ENCODE data around the gene SYT5. TPM values are rescaled to one million over a fixed set of nuclear protein-coding genes. Genes with fewer than 3 reads are reported as not detected.
"Not testable (repeated sequence)": the region's sequence is repeated elsewhere in the genome, so short reads cannot be mapped to it uniquely, and the experiment has no call there.

Gene SYT5
- polyA plus RNA-seq, 1 donor: not detected

DNA sequence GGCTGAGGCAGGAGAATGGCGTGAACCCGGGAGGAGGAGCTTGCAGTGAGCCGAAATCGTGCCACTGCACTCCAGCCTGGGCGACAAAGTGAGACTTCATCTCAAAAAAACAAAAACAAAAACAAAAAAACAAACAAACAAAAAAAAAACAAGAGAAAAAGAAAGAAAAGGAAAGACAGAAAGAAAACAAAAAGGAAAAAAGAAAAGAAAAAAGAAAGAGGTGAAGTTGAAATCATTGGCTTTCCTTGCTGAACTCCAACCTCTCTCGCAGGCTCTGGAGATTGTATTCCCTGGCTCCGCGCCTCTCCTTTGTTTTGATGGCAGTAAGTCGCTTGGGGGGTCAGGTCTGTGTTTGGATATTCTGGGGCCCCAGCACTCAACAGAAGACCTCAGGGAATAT lies 7.8 kb downstream of the SYT5 start:
- DNase-seq (ENCODE audit: low read depth): not testable (repeated sequence)

DNA sequence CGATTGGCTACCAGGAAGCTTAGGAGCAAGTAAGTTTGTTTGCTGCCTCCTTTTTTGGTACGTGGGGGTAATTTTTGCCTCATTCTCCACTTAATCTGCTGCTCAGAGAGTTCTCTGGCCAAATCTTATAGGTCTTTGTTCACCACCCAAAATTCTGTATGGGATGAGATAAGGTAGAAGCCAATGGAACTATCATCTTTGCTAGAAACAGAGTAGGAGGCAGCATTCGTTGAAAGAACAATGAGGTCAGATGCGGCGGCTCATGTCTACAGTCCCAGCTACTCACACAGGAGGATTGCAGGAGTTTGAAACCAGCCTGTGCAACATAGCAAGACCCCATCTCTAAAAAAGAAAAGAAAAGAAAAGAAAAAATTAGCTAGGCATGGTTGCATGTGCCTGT lies 8.6 kb downstream of the SYT5 start:
- no peak for DNase-seq (ENCODE audit: low read depth)

DNA sequence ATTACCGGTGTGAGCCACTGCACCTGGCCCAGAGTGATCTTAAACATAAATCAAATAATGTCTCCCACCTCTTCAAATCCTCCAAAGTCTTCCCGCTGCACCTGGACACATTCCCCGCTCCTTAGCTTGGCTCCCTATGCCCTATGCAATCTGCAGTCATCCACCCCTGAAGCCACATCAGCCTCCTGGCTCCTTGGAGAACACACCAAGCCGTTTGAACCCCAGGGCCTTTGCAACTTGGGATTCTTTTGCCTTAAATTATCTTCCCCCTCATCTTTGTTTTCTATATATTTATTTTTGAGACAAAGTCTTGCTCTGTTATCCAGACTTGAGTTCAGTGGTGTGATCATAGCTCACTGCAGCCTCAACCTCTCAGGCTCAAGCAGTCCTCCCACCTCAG lies 11.0 kb downstream of the SYT5 start:
- no peak for DNase-seq (ENCODE audit: low read depth)

DNA sequence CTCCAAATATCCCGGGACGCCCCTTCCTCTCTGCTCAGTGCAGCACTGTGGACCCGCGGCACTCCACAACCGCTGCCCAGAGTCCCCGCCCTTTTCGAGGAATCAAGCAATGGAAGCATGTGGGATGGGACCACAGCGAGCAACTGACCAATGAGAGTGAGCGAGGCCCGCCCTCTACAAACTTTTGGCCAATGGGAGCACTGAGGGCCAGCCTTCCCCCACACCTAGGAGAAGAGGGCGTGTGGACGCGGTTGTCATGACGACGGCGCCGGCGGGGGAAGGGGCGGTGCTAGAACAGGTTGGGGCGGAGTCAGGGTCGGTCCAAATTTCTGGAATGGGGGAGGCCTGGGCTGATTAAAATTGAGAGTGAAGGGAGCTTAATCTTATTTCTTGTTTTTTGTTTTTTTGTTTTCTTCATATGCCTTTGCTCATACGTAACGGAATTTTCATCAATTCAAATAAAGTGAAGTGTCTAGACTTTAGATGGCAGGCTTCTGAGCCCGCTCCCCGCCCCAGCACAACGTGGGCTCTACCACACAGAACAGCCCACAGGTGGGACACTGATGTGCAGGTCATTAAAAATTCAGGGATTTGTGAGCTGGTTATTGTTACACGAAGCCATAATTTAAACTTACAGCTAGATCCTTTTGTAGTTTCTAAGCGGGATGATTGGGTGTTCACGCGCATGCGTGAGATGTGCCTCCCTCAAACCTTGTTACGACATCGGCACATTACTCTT lies 13.4 kb downstream of the SYT5 start, which contains the start of gene DNAAF3:
Gene DNAAF3, minus strand, starts transcription at position 84 of the 739 bp plus-strand sequence. CDS start 200 bp downstream, outside the sequence.
- DNase-seq (ENCODE audit: low read depth): peak; percentile 44

DNA sequence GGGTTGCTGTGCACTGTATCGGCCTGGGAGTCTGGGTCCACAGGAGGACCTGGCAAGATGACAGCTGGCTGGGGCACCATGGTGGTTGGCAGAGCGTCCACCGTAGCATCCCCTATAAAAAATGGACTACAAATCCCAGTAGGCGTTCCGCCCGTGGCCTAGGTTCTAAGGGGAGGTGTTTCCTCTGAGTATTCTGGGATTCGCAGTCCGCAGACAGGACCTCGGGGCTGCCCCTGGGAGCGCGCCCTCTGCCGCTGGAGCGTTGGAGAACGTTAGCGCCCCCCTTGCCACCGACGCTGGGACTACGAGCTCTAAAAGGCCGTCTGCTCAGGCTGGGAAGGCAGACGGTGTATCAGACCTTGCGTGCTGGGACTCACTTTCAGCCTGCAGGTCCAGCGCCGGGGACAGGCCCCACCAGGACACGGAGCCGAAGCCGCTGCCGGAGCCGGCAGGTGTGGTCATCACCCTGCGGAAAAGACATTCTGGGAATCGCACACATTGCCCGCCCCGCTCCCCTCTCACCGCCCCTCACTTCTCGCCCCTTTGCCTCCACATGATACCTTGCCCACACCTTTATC lies 14.0 kb downstream of the SYT5 start:
- no peak for DNase-seq (ENCODE audit: low read depth)

DNA sequence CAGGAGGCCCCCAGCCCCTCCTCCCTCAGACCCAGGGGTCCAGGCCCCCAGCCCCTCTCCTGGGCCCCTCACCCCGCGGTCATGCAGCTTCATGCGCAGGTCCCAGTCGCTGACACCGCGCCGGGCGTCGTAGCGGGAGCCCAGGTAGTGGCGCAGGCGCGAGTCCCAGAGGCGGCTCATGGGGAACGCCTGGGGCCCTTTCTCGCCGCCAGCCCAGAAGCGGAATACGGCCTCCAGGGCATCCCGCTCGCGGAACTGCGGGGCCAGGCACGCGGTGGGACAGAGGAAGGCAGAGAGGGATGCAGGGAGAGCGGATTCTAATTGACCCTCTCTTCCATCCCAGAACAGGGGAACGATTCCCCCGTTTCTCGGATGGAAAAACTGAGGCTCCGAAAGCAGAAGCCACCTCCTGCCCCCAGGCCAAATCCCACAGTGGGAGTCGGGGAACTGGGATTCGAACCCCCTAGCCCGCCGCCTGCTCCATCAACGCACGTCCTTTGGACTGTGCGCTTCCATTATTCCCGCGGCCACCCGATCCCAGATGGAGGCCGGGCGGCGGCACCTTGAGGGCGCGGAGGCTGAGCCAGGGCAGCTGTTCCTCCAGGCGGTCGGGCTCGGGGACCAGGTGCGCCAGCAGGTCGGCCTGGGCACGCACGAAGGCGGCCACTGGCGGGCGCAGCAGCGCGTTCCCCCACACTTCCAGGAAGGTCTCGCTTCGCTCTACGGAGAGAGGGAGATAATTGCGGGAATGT lies 18.3 kb downstream of the SYT5 start:
- no peak for DNase-seq (ENCODE audit: low read depth)

DNA sequence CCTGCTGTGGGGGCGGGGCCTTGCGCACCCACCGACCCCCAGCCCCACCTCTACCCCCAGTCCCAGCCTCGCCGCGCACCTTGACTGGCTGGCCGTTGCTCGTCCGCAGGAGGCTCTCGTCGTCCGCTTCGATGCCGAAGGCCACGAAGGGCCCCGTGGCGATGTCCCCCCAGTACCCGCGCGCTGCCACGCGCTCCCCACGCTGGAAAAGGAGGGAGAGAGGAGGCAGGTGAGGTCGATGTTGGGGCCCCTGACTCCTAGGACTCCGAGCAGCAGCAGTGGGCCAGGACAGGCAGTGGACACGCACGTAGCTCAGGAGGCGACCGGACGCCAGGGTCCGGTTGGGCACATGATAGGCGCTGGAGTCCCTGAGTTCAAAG lies 19.1 kb downstream of the SYT5 start:
- DNase-seq (ENCODE audit: low read depth): no peak

DNA sequence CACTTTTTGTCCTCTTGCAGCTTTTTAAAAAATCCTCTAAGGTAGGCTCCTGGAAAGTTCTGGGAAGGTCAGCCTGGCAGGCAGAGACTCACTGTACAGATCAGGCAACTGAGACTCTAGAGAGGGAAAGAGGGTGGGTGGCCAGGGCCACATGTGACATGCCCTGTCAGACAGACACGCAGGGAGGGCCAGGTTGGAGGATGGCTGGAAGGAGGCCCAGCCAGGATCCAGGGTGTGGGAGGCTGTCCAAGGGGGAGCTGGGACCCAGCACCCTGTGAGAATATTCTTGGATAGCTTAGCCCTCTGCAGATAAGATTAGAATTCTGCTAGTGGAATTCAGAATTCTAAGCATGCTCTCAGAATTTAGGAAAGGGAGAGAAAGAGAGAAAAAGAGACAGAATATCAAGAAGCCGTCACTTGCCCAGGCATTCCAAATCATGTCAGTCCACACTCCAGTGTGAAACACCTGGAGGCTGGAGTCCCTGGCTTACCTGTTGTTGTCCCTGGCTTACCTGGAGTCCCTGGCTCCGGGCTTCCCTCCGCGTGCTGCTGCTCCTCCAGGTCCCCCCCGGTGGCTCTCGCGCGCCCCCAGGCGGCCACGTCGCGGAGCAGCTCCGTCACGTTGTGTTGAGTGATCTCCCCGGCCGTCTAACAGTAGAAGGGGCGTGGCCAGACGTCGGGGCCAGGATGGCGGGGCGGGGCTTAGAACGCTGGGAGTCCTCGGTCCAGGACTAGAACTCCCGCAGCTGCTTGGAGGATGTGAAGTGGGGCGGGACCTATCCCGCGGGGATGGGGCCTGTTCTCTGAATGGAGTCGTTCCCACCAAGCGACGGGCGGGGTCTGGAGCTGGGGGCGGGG lies 19.7 kb downstream of the SYT5 start:
- no peak for DNase-seq (ENCODE audit: low read depth)

DNA sequence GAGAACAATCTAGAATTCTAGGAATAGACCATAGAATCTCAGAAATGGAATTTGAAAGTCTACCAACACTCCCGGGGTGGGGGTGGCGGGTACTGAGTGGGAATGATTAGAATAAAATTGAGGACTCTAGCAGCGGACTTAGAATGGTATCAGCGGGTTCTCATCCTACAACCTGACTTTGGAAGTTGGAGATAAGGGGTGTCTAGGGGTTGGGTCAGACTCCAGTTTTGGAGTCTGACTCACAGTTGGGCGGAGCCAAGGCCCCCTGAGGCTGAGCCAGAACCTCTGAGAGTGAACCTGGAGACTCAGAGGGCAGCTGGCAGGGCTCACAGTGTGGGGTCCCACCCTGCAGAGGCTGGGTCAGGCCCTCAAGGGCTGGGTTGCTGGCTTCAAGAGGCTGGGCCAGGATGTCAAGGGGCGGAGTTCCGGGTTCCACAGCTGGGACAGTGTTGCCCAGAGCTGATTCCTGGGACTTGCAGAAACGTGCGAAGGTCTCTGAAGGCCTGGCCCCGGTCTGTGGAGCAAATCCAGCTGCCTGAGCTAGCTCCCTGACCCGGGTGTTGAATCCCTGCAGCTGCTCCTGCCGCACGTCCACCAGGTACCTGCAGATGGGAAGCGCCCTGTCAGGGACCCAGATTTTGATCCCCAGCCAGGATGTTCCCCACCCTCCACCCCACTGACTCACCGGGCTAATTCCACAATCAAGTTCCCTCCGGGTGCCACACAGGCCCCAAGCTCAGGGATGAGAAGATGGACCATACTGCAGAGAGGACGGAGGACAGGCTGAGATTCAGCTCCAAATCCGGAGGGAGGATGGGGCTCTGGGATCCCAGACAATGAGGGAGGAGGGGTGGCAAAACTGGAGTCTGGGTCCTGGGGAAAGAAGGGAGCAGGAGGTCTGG lies 21.0 kb downstream of the SYT5 start:
- no peak for DNase-seq (ENCODE audit: low read depth)

DNA sequence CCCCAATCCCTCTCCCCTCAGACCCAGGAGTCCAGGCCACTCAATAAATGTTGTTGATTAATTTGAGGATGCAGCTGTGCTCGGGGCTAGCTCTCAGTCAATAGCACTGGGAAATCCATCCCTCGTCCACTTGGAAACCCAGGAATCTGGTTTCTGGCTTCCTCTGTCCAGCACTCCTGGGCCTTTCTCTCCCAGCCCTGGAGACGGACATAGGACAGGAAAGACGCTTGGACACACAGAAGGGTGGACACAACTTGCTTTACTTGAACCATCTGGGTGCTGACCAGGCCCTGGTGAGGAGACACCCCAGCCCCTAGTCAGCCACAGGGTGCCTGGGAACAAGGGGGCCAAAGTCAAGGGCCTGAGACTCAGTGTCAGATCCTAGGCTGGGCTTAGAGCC lies 21.7 kb downstream of the SYT5 start:
- no peak for DNase-seq (ENCODE audit: low read depth)

DNA sequence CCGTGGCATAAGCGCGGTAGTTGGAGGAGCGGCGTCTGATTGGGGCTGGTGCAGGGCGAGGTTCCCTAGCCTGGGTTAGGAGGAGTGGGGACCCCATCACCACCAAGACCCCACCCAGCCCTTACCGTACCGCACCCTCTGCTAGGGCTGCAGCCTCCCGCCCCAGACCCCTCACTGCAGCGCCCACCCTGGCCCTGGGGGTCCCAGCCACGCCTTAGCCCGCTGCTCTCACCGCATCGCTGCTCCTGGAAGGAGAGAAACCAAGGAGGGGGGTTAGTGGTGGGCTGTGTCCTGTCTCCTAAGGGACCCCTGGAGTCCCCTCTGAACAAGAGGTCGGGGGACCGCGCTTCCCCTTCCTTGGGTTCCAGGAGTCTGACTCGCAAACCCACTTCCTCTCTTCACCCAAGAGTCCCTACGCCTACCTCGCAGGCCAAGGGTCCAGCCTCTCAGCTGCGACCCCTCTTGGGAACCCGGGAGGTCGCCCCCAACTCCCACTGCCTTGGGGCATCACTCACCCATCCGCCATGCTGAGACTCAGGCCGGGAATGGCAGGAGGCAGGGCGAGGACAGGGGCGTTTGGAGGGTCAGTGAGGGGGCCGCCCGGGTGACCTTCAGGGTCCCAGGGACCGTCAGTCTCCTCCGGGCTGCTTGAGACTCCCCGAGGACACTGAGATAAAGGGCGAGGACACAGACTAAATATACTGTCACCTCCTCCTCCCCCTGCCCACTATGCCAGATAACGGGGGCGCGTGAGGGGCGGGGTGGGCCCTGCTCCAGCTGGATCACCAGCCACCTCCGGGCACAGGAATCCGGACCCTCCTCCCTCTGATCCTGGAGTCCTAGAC lies 22.8 kb downstream of the SYT5 start, which contains the start of gene TNNI3:
Gene TNNI3, minus strand, starts transcription at position 669 of the 845 bp plus-strand sequence. Its CDS starts 143 bp downstream, at position 526.
- DNase-seq (ENCODE audit: low read depth): no peak

DNA sequence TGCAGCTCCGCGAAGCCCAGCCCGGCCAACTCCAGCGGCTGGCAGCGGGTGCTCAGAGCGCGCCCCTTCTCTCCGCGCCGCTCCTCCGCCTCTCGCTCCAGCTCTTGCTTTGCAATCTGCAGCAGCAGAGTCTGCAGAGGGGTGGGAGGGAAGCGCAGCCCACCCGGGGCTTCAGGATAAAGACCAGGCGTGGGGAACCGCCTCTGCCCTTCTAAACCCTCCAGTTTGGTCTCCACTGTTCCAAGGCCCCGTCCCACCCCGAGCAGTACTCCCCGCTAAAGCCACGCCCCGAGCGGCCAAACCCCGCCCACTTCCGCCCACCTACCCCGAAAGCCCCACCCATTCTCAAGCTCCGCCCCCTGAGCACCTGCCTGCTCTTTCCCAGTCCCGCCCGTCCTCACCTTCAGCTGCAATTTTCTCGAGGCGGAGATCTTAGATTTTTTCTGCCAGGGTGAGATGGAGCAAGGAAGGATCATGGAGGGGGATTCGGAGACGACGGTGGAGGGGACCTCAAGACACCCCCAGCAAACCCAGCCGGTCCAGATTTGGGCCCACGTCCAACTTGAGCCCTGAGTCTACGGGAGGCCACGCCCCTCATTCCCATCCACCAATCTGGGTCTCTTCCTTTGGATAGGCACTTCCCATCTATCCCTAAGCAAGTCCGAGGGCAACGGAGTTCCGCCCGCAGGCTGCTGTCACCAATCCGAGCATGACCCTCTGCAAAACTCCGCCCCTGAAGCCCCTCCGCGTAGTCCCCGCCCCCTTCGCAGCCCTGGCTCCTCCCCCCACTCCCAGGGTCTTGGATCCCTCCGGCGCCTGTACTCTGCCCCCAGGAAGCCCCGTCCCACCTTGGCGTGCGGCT lies 23.7 kb downstream of the SYT5 start:
- no peak for DNase-seq (ENCODE audit: low read depth)

DNA sequence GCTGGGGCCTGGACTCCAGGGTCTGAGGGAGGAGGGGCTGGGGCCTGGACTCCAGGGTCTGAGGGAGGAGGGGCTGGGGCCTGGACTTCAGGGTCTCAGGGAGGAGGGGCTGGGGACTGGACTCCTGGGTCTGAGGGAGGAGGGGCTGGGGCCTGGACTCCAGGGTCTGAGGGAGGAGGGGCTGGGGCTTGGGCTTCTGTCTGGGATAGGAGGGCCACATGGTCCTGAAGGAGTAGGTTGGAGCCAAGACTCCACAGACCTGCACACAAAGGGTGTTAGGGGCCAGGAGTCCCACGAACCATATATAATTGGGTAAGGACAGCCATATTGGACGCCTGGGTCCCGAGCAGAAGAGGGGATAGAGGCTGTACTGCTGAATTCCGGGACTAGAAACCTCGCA lies 24.3 kb downstream of the SYT5 start:
- not testable (repeated sequence) for DNase-seq (ENCODE audit: low read depth)

DNA sequence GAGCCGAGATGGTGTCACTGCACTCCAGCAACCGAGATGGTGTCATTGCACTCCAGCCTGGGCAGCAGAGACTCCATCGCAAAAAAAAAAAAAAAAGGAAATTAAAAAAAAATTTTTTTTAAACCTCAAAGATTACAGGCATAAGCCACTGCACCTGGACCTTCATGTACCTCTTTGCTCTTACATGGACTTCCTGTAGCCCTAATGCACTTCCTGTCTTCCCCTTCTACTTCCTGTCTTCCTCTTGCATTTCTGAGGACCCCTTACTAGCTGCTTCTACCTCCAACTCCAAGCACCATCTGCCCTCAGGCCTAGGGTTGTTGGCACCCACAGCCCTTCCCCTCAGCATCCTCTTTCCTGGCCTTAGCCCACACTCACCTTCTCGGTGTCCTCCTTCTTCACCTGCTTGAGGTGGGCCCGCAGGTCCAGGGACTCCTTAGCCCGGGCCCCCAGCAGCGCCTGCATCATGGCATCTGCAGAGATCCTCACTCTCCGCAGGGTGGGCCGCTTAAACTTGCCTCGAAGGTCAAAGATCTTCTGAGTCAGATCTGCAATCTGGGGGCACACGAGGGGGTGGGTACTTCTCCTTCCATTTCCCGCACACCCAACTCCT lies 26.3 kb downstream of the SYT5 start:
- no peak for DNase-seq (ENCODE audit: low read depth)

DNA sequence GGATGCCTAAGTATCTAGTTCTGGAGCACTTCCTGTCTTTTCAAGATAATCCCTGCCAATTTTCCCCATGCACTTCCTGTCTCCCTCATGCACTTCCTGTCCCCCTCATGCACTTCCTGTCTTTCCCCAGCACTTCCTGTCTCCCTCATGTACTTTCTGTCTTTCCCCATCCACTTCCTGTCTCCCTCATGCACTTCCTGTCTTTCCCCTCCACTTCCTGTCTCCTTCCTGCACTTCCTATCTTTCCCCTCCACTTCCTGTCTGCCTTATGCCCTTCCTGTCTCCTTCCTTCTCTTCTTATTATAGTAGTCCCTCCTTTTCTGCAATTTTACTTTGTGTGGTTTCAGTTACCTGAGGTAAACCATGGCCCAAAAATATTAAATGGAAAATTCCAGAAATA lies 28.1 kb downstream of the SYT5 start:
- no peak for DNase-seq (ENCODE audit: low read depth)

DNA sequence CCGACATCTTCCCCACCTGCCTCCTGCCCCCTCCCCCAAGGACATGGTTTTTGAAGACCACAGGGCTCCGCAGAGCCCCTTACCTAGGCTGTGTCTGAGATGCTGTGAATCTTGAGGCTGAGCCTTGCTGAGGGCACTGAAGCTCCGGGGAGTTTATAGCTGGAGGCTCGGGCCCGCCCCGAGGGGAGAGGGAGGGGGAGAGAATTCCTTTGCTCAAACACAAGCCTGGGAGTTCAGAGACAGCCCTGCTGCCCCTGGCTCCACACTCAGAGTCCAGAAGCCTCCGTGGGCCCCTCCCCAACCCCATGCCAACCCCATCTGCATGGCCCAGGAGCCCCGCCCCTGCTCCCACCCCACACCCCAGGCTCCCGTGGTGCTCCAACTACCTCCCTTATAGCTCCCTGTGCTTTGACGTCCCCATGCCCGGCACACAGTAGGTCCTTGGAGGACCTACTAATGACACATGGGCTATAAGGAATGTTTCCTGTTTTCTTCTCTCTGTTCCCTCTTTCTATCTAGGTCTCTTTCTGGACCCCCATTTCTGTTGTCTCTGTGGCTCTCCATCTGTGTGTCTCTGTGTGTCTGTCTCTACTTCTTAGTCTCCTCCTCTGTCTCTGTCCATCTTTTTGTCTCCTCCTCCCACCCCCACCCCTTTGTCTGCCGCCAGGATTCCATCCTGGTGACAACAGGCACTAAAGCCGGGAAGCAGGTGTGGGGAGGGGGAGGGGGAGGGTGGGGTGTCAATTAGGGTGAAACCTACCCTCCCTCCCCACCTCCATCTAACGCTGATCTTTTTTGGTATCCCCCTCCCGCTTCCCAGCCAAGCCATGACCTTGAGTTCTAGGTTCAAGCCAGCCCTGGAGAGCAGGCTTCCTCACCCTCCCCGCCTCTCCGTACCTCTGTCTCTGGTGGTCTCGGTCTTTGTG lies 30.7 kb downstream of the SYT5 start, which contains the start of gene TNNT1:
Gene TNNT1, minus strand, starts transcription at position 129 of the 926 bp plus-strand sequence. CDS start 2,049 bp downstream, outside the sequence.
- DNase-seq (ENCODE audit: low read depth): no peak
